BE2C (cell line): ENCODE data around the gene CORO1C.

ENCODE experiments used
- DNase-seq: peaks from one replicate; pipeline ENCODE4 v3.0.0-alpha.2; 2020
- H3K27me3 ChIP-seq: fragments of 250-450 bp; sonication (Bioruptor Pico); 2 replicates; pipeline ENCODE4 v1.5.1; 2020; ENCODE audit warnings: mild to moderate bottlenecking
- H3K36me3 ChIP-seq: fragments of 250-450 bp; sonication (Bioruptor Pico); 2 replicates; pipeline ENCODE4 v1.5.1; 2020; ENCODE audit warnings: mild to moderate bottlenecking
- H3K4me1 ChIP-seq: fragments of 250-450 bp; sonication (Bioruptor Pico); 2 replicates; pipeline ENCODE4 v1.5.1; 2020
- H3K4me3 ChIP-seq: 2 replicates; pipeline ENCODE4 v1.5.1; 2011; ENCODE audit warnings: low read depth, low read length
- H3K9me3 ChIP-seq: fragments of 250-450 bp; sonication (Bioruptor Pico); 2 replicates; pipeline ENCODE4 v1.5.1; 2020
- TF ChIP-seq, protein P1 (sequence below): IDR thresholded peaks from 2 replicates; pipeline ENCODE4 v1.5.1; 2012; ENCODE audit warnings: mild to moderate bottlenecking, low read depth, low read length

CORO1C gene

DNA sequence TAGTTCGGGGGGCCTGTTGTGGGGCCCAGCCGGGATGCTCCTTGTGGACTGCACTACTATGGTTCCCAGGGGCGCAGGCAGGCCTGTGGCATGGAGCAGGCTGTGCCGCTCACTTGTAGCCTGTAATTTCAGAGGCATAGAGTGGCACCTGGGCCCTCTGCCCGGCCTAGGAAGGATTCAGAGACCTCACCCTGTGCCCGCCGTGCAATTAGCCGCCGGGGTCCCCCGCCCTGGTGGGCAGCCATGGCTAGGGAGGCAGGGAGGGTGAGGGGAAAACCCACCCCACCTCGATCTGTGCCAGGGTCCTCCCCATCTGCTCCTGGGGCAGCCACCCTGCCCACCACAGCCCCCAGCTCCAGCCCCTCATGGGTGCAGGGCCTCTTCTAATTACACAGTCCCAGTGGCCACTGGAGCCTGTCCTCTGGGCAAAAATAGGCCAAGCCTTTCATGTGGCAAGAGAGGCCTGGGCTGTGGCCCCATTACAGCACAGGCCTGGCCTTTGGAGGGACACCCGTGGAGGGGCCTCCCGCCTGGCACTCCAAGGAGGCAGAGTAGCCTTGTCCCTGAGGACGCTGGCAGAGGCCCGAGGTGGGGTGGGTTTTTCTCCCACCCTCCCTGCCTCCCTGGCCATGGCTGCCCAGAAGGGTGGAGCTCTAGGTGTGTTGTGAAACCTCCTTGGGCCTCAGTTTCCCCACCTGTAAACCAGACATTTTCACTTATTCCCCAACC, 128.2 kb downstream of the CORO1C start:
- Histone ChIP-seq H3K4me1 (no peaks in the 10 kb centered on the region; the same call in 1 of the 2 replicates), H3K27me3 (no peaks in the 10 kb centered on the region), H3K4me3 (no peak overlapping the region), H3K9me3 (no peaks in the 10 kb centered on the region), H3K36me3 (no peaks in the 10 kb centered on the region)
- TF ChIP-seq, protein P1, sequence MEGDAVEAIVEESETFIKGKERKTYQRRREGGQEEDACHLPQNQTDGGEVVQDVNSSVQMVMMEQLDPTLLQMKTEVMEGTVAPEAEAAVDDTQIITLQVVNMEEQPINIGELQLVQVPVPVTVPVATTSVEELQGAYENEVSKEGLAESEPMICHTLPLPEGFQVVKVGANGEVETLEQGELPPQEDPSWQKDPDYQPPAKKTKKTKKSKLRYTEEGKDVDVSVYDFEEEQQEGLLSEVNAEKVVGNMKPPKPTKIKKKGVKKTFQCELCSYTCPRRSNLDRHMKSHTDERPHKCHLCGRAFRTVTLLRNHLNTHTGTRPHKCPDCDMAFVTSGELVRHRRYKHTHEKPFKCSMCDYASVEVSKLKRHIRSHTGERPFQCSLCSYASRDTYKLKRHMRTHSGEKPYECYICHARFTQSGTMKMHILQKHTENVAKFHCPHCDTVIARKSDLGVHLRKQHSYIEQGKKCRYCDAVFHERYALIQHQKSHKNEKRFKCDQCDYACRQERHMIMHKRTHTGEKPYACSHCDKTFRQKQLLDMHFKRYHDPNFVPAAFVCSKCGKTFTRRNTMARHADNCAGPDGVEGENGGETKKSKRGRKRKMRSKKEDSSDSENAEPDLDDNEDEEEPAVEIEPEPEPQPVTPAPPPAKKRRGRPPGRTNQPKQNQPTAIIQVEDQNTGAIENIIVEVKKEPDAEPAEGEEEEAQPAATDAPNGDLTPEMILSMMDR = no peak
- no peak for DNase-seq

DNA sequence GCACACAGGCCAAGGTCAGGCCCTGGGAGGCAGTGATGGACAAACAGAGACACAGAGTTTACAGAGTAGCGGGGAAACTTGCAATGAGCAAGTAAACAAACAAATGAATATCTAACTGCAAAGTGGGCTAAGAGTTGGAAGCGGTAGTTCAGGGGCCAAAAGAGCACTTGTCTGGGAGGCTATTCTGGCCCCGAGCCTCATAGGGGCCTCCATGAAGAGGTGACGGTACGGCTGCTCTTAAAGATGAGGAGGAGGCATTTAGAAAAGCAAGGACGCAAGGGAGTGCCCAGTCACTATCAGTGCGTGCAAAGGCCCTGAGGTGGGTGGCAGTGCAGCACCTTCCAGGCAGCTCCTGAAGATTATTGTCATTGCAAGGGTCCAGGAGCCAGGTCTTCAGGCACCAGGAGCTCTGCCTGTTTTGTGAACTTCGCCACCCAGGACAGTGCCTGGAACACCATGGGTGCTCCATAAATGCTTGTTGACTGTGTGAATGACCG, 129.1 kb downstream of the CORO1C start:
- Histone ChIP-seq H3K36me3 (no peaks in the 10 kb centered on the region), H3K4me1 (peaks cover under 1% of the 10 kb centered on the region), H3K4me3 (no peak overlapping the region), H3K9me3 (no peaks in the 10 kb centered on the region), H3K27me3 (no peaks in the 10 kb centered on the region)
- TF ChIP-seq, protein P1 = no peak
- DNase-seq = no peak

DNA sequence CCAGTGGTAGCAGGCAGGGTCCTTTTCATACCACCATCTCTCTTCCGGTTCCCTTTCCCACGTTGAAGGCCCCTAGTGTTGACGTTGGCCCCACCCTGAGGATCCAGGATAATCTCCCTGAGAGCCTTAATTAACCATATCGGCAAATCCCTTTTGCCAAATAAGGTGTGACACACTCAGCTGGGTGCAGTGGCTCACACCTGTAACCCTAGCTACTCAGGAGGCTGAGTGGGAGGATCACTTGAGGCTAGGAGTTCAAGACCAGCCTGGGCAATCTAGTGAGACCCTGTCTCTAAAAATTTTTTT, 130.7 kb downstream of the CORO1C start:
- Histone ChIP-seq H3K27me3 (no peaks in the 10 kb centered on the region), H3K9me3 (no peaks in the 10 kb centered on the region), H3K4me1 (peaks cover 5% of the 10 kb centered on the region), H3K36me3 (no peaks in the 10 kb centered on the region), H3K4me3 (no peak overlapping the region)
- DNase-seq = no peak
- TF ChIP-seq, protein P1 = no peak

DNA sequence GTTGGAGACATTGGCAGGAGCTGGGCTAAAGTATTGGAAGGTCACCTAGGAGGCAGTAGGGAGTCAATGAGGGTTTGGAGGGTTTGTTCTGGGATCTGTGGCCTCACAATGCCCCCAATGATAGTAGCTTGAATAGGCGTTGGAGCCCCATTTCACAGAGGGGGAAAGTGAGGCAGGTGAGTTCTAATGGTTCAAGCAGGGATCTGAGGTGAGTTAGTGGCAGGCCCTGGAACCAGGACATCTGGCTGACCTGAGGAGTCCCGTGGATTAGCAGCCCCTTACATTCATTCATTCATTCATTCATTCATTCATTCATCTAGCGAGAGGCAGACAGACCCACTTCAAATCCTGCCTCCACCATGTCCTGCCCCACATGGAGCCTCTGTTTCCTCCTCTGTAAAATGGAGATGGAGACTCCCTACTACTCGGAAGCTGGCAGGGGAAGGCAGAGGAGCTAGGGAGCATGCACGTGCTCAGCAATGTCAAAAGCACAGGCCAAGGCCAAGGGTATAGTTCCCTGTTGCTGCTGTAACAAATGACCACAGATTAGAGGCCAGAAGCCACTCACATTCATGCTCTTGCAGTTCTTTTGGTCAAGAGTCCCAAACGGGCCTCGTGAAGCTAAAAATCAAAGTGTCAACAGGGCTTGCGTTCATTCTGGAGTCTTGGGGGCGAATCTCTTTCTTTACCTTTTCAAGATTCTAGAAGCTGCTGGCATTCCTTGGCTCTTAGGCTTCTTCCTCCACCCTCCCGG, 131.2 kb downstream of the CORO1C start:
- no peak overlapping the region for H3K4me3 ChIP-seq
- no peaks in the 10 kb centered on the region for H3K27me3 ChIP-seq
- H3K9me3 ChIP-seq = no peaks in the 10 kb centered on the region
- TF ChIP-seq, protein P1 = no peak
- DNase-seq = no peak
- no peaks in the 10 kb centered on the region for H3K36me3 ChIP-seq
- H3K4me1 ChIP-seq = peaks cover 5% of the 10 kb centered on the region

DNA sequence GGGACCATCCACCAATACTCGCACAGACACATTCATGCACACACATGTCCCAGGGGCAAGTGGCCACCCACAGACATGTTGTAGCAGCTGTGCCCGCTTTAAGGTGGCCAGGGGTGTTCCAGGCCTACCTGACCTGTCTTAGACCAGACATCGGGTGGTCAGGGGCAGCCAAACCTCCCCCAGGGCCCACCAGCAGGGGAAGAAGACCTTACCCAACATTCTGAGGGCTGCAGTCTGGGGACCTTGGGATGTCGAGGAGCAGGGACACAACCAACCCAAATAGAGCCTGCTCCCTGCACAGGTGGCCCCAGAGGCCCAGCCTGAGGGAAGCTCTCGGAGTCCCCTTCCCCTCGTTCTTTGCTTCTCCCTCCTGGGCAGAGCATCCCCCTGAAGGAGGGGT, 131.8 kb downstream of the CORO1C start:
- H3K9me3 ChIP-seq = no peaks in the 10 kb centered on the region
- TF ChIP-seq, protein P1 = no peak
- no peaks in the 10 kb centered on the region for H3K27me3 ChIP-seq
- no peak for DNase-seq
- peaks cover 5% of the 10 kb centered on the region for H3K4me1 ChIP-seq
- no peaks in the 10 kb centered on the region for H3K36me3 ChIP-seq
- H3K4me3 ChIP-seq = no peak overlapping the region
